HS-5 (cell line): ENCODE measurements around the gene TGIF2LX.
"Not testable (repeated sequence)": the region's sequence is repeated elsewhere in the genome, so short reads cannot be mapped to it uniquely, and the experiment has no call there.

Experiments
- DNase-seq: peaks from one replicate; pipeline ENCODE4 v3.0.0-alpha.2; 2012; ENCODE audit warnings: low read depth

TGIF2LX gene

DNA sequence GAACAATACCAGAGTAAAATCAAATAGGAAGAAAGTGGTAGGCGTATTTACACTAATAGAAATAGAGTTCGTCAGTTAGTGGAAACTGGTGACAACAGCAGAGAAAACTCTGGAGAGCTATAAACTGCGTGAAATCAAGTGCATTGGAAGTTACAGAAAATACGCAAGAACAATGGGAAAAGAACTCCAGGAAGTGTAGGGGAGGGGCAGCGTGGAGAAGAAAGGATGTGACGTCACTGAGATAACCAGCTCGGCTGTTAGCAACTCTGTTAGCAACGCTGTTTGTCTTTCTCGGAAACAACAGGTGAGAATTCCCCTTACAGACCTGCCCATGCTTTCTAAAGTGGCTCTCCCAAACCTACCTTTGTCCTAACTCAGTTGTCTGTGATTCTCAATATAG is at the start of gene TGIF2LX:
Gene TGIF2LX, plus strand, starts transcription at position 244 of the 400 bp plus-strand sequence. CDS start 178 bp downstream, outside the sequence.
- DNase-seq, result not testable (repeated sequence)

DNA sequence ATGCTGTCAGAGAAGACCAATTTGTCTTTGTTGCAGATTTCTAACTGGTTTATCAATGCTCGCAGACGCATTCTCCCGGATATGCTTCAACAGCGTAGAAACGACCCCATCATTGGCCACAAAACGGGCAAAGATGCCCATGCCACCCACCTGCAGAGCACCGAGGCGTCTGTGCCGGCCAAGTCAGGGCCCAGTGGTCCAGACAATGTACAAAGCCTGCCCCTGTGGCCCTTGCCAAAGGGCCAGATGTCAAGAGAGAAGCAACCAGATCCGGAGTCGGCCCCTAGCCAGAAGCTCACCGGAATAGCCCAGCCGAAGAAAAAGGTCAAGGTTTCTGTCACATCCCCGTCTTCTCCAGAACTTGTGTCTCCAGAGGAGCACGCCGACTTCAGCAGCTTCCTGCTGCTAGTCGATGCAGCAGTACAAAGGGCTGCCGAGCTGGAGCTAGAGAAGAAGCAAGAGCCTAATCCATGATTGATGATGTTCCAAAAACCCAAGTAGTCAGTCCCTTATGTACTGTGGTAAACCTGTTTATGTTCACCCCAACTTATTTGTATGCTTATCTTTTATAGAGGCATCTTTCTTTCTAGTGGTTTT is 728 bp downstream of the TGIF2LX start:
- DNase-seq, result not testable (repeated sequence)

- not testable (repeated sequence) for DNase-seq
Observed at GRCh38 chrX:89943077-89943476, 21.4 kb downstream of the TGIF2LX start.

DNA sequence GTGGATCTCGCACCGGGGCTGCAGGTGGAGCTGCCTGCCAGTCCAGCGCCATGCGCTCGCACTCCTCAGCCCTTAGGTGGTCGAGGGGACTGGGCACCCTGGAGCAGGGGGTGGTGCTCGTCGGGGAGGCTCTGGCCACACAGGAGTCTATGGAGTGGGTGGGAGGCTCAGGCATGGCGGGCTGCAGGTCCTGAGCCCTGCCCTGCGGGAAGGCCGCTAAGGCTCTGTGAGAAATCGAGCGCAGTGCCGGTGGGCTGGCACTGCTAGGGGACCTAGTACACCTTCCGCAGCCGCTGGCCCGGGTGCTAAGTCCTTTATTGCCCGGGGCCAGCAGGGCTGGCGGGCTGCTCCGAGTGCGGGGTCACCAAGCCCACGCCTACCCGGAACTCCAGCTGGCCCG is 43.9 kb downstream of the TGIF2LX start:
- not testable (repeated sequence) for DNase-seq
